ENCODE data around the gene SHE.

DNA sequence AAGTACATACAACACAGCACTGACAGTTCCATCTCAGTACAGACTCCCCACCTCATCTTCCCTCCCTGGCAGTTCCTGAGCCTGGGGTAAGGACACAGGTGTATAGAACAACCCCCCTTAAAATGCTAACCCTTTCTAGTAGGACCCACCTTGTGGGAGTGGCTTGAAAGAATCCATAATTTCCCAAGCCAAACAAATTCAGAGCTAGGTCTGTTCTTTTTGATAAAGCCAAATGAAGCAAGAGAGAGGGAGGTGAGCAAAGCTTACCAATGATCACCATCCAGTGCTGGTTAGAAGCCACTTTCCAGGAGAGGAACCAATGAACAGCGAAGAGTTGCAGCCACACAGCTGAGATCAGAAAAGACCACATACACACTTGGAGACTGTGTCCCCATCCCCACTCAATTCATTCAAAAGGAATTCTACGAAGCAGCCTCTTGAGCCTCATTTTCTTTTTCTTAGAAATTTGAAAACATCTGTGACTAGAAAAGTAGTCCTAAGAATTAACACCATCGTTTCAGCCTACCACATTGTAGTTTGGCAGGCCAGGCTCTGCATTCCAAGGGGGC lies 47.1 kb upstream of the SHE start:
- no peak for TF ChIP-seq CEBPB (IDR thresholded peaks at IDR 0.05)
- TF ChIP-seq TCF12 (IDR thresholded peaks at IDR 0.05; ENCODE audit: low read depth) = no peak

All from Ishikawa (cell line).